ENCODE data around the gene ANKRD44.

ANKRD44 gene

GRCh38 chr2:197322724-197323720, 12.4 kb upstream of the ANKRD44 start:
- Histone ChIP-seq H3K9me3 (ENCODE audit: control insufficient read depth, low read length) (no peaks in the 10 kb centered on the region), H3K27ac (ENCODE audit: insufficient read depth, low read length, poor library complexity, severe bottlenecking) (peak overlapping the region; percentile 51), H3K36me3 (ENCODE audit: control insufficient read depth, insufficient read depth, low read length) (no peaks in the 10 kb centered on the region), H3K4me3 (ENCODE audit: insufficient read depth, low read depth, low read length, poor library complexity, severe bottlenecking) (peak overlapping the region; percentile 3), H3K27me3 (replicated peaks; ENCODE audit: control insufficient read depth, insufficient read depth, low read length, poor library complexity, severe bottlenecking) (no peaks in the 10 kb centered on the region), H3K4me1 (ENCODE audit: control insufficient read depth, insufficient read depth, low read length, poor library complexity, severe bottlenecking) (peaks cover 17% of the 10 kb centered on the region)
- no peak for DNase-seq

GRCh38 chr2:197322143-197322542, 11.6 kb upstream of the ANKRD44 start:
- Histone ChIP-seq H3K9me3 (ENCODE audit: control insufficient read depth, low read length) (no peaks in the 10 kb centered on the region), H3K36me3 (ENCODE audit: control insufficient read depth, insufficient read depth, low read length) (no peaks in the 10 kb centered on the region), H3K4me1 (ENCODE audit: control insufficient read depth, insufficient read depth, low read length, poor library complexity, severe bottlenecking) (peaks cover 14% of the 10 kb centered on the region), H3K27me3 (replicated peaks; ENCODE audit: control insufficient read depth, insufficient read depth, low read length, poor library complexity, severe bottlenecking) (no peaks in the 10 kb centered on the region), H3K27ac (ENCODE audit: insufficient read depth, low read length, poor library complexity, severe bottlenecking) (no peak overlapping the region), H3K4me3 (ENCODE audit: insufficient read depth, low read depth, low read length, poor library complexity, severe bottlenecking) (no peak overlapping the region)
- no peak for DNase-seq

- Histone ChIP-seq H3K27ac (ENCODE audit: insufficient read depth, low read length, poor library complexity, severe bottlenecking) (no peak overlapping the region), H3K4me1 (ENCODE audit: control insufficient read depth, insufficient read depth, low read length, poor library complexity, severe bottlenecking) (peaks cover 17% of the 10 kb centered on the region), H3K9me3 (ENCODE audit: control insufficient read depth, low read length) (no peaks in the 10 kb centered on the region), H3K4me3 (ENCODE audit: insufficient read depth, low read depth, low read length, poor library complexity, severe bottlenecking) (no peak overlapping the region), H3K27me3 (replicated peaks; ENCODE audit: control insufficient read depth, insufficient read depth, low read length, poor library complexity, severe bottlenecking) (no peaks in the 10 kb centered on the region), H3K36me3 (ENCODE audit: control insufficient read depth, insufficient read depth, low read length) (no peaks in the 10 kb centered on the region)
- no peak for DNase-seq
Observed at GRCh38 chr2:197315371-197315770, 4.8 kb upstream of the ANKRD44 start.

GRCh38 chr2:197312186-197312585, 1.6 kb upstream of the ANKRD44 start:
- Histone ChIP-seq H3K4me1 (ENCODE audit: control insufficient read depth, insufficient read depth, low read length, poor library complexity, severe bottlenecking) (peaks cover 23% of the 10 kb centered on the region), H3K4me3 (ENCODE audit: insufficient read depth, low read depth, low read length, poor library complexity, severe bottlenecking) (no peak overlapping the region)

GRCh38 chr2:197311421-197312033, 947 bp upstream of the ANKRD44 start:
- Histone ChIP-seq H3K4me1 (ENCODE audit: control insufficient read depth, insufficient read depth, low read length, poor library complexity, severe bottlenecking) (peaks cover 29% of the 10 kb centered on the region), H3K27ac (ENCODE audit: insufficient read depth, low read length, poor library complexity, severe bottlenecking) (peak overlapping the region; percentile 91), H3K36me3 (ENCODE audit: control insufficient read depth, insufficient read depth, low read length) (no peaks in the 10 kb centered on the region), H3K27me3 (replicated peaks; ENCODE audit: control insufficient read depth, insufficient read depth, low read length, poor library complexity, severe bottlenecking) (no peaks in the 10 kb centered on the region), H3K9me3 (ENCODE audit: control insufficient read depth, low read length) (no peaks in the 10 kb centered on the region), H3K4me3 (ENCODE audit: insufficient read depth, low read depth, low read length, poor library complexity, severe bottlenecking) (peak overlapping the region; percentile 53)
- no peak for DNase-seq

More at GRCh38 chr2:197312186-197312585, 1.6 kb upstream of the ANKRD44 start:
- no peak for DNase-seq
- Histone ChIP-seq H3K27ac (ENCODE audit: insufficient read depth, low read length, poor library complexity, severe bottlenecking) (no peak overlapping the region), H3K9me3 (ENCODE audit: control insufficient read depth, low read length) (no peaks in the 10 kb centered on the region), H3K27me3 (replicated peaks; ENCODE audit: control insufficient read depth, insufficient read depth, low read length, poor library complexity, severe bottlenecking) (no peaks in the 10 kb centered on the region), H3K36me3 (ENCODE audit: control insufficient read depth, insufficient read depth, low read length) (no peaks in the 10 kb centered on the region)

- H3K27me3 ChIP-seq (replicated peaks; ENCODE audit: control insufficient read depth, insufficient read depth, low read length, poor library complexity, severe bottlenecking), result no peaks in the 10 kb centered on the region
- peak overlapping the region; percentile 53 for H3K4me3 ChIP-seq (ENCODE audit: insufficient read depth, low read depth, low read length, poor library complexity, severe bottlenecking)
- DNase-seq, result no peak
- H3K36me3 ChIP-seq (ENCODE audit: control insufficient read depth, insufficient read depth, low read length), result no peaks in the 10 kb centered on the region
- H3K9me3 ChIP-seq (ENCODE audit: control insufficient read depth, low read length), result no peaks in the 10 kb centered on the region
- peaks cover 35% of the 10 kb centered on the region for H3K4me1 ChIP-seq (ENCODE audit: control insufficient read depth, insufficient read depth, low read length, poor library complexity, severe bottlenecking)
- peak overlapping the region; percentile 91 for H3K27ac ChIP-seq (ENCODE audit: insufficient read depth, low read length, poor library complexity, severe bottlenecking)
Observed at GRCh38 chr2:197310987-197311420, 424 bp upstream of the ANKRD44 start.

GRCh38 chr2:197309691-197310231, 819 bp downstream of the ANKRD44 start:
- no peaks in the 10 kb centered on the region for H3K9me3 ChIP-seq (ENCODE audit: control insufficient read depth, low read length)
- H3K4me1 ChIP-seq (ENCODE audit: control insufficient read depth, insufficient read depth, low read length, poor library complexity, severe bottlenecking), result peaks cover 35% of the 10 kb centered on the region
- peak; percentile 19 to 29 (median 21) for DNase-seq
- H3K4me3 ChIP-seq (ENCODE audit: insufficient read depth, low read depth, low read length, poor library complexity, severe bottlenecking), result peak overlapping the region; percentile 93
- H3K27me3 ChIP-seq (replicated peaks; ENCODE audit: control insufficient read depth, insufficient read depth, low read length, poor library complexity, severe bottlenecking), result no peaks in the 10 kb centered on the region
- peak overlapping the region; percentile 91 for H3K27ac ChIP-seq (ENCODE audit: insufficient read depth, low read length, poor library complexity, severe bottlenecking)
- H3K36me3 ChIP-seq (ENCODE audit: control insufficient read depth, insufficient read depth, low read length), result no peaks in the 10 kb centered on the region

- Histone ChIP-seq H3K4me1 (ENCODE audit: control insufficient read depth, insufficient read depth, low read length, poor library complexity, severe bottlenecking) (peaks cover 41% of the 10 kb centered on the region), H3K4me3 (ENCODE audit: insufficient read depth, low read depth, low read length, poor library complexity, severe bottlenecking) (peak overlapping the region; percentile 93), H3K9me3 (ENCODE audit: control insufficient read depth, low read length) (no peaks in the 10 kb centered on the region), H3K27me3 (replicated peaks; ENCODE audit: control insufficient read depth, insufficient read depth, low read length, poor library complexity, severe bottlenecking) (no peaks in the 10 kb centered on the region), H3K27ac (ENCODE audit: insufficient read depth, low read length, poor library complexity, severe bottlenecking) (peak overlapping the region; percentile 91), H3K36me3 (ENCODE audit: control insufficient read depth, insufficient read depth, low read length) (no peaks in the 10 kb centered on the region)
- DNase-seq, result no peak
Observed at GRCh38 chr2:197308996-197309690, 1.4 kb downstream of the ANKRD44 start.

- Histone ChIP-seq H3K4me3 (ENCODE audit: insufficient read depth, low read depth, low read length, poor library complexity, severe bottlenecking) (peak overlapping the region; percentile 93), H3K4me1 (ENCODE audit: control insufficient read depth, insufficient read depth, low read length, poor library complexity, severe bottlenecking) (peaks cover 46% of the 10 kb centered on the region), H3K36me3 (ENCODE audit: control insufficient read depth, insufficient read depth, low read length) (no peaks in the 10 kb centered on the region), H3K9me3 (ENCODE audit: control insufficient read depth, low read length) (no peaks in the 10 kb centered on the region), H3K27me3 (replicated peaks; ENCODE audit: control insufficient read depth, insufficient read depth, low read length, poor library complexity, severe bottlenecking) (no peaks in the 10 kb centered on the region), H3K27ac (ENCODE audit: insufficient read depth, low read length, poor library complexity, severe bottlenecking) (peak overlapping the region; percentile 91)
- DNase-seq, result no peak
Observed at GRCh38 chr2:197308585-197308984, 2.0 kb downstream of the ANKRD44 start.
